Neural crest cell (in vitro differentiated cells): Measurements from ENCODE around the gene CCDC69. TPM values are rescaled to one million over a fixed set of nuclear protein-coding genes. Genes with fewer than 3 reads are reported as not detected.
"Not testable (repeated sequence)": the region's sequence is repeated elsewhere in the genome, so short reads cannot be mapped to it uniquely, and the experiment has no call there.

Experiments used
- DNase-seq: peaks from one replicate; pipeline ENCODE4 v3.0.0; 2021; ENCODE audit warnings: low read depth, mixed read lengths, low spot score
- H3K27ac Mint-ChIP-seq: one replicate; pipeline ENCODE4 v1.8.0; 2021; ENCODE audit warnings: mild to moderate bottlenecking, mixed read lengths; ENCODE audit not compliant: unreplicated experiment
- H3K27me3 Mint-ChIP-seq: 2 replicates; pipeline ENCODE4 v1.8.0; 2021; ENCODE audit warnings: low read depth, mild to moderate bottlenecking, mixed read lengths
- H3K36me3 Mint-ChIP-seq: 2 replicates; pipeline ENCODE4 v1.8.0; 2021; ENCODE audit warnings: low read depth, mild to moderate bottlenecking, mixed read lengths
- H3K4me1 Mint-ChIP-seq: 2 replicates; pipeline ENCODE4 v1.8.0; 2021; ENCODE audit warnings: mixed read lengths
- H3K4me3 Mint-ChIP-seq: one replicate; pipeline ENCODE4 v1.8.0; 2021; ENCODE audit warnings: mild to moderate bottlenecking, mixed read lengths
- H3K9me3 Mint-ChIP-seq: 2 replicates; pipeline ENCODE4 v1.8.0; 2021; ENCODE audit warnings: mixed read lengths
- total RNA-seq: library from RNA; stranded (reverse); gene quantifications from 2 replicates; pipeline ENCODE4 v1.2.1, GENCODE V29; 2021
- TF ChIP-seq, protein P1 (sequence below): fragments of 200-600 bp; sonication (generic); conservative IDR thresholded peaks from 2 replicates; pipeline ENCODE4 v1.5.0; 2021; ENCODE audit warnings: antibody characterized with exemption, mild to moderate bottlenecking

The CCDC69 gene
- total RNA-seq, 1 donor from 2014 or later = 1.7 TPM

GRCh38 chr5:151178372-151178771, 45.5 kb downstream of the CCDC69 start:
- Mint-ChIP-seq H3K27ac (no peak overlapping the region), H3K4me1 (peaks cover 5% of the 10 kb centered on the region), H3K36me3 (no peaks in the 10 kb centered on the region), H3K27me3 (peaks cover 3% of the 10 kb centered on the region), H3K4me3 (no peak overlapping the region), H3K9me3 (peaks cover 3% of the 10 kb centered on the region)
- TF ChIP-seq, protein P1, sequence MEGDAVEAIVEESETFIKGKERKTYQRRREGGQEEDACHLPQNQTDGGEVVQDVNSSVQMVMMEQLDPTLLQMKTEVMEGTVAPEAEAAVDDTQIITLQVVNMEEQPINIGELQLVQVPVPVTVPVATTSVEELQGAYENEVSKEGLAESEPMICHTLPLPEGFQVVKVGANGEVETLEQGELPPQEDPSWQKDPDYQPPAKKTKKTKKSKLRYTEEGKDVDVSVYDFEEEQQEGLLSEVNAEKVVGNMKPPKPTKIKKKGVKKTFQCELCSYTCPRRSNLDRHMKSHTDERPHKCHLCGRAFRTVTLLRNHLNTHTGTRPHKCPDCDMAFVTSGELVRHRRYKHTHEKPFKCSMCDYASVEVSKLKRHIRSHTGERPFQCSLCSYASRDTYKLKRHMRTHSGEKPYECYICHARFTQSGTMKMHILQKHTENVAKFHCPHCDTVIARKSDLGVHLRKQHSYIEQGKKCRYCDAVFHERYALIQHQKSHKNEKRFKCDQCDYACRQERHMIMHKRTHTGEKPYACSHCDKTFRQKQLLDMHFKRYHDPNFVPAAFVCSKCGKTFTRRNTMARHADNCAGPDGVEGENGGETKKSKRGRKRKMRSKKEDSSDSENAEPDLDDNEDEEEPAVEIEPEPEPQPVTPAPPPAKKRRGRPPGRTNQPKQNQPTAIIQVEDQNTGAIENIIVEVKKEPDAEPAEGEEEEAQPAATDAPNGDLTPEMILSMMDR = no peak
- no peak for DNase-seq

DNA sequence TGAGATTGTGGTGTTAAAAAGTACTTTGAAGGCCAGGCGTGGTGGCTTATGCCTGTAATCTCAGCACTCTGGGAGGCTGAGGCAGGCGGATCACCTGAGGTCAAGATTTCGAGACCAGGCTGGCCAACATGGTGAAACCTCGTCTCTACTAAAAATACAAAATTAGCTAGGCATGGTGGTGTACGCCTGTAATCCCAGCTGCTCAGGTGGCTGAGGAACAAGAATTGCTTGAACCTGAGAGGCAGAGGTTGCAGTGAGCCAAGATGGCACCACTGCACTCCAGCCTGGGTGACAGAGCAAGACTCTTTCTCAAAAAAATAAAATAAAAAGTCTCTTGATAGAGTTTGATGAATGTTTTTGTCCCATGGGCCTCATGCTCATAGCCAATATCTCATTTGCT, 47.6 kb downstream of the CCDC69 start:
- H3K27ac Mint-ChIP-seq, DNase-seq, H3K27me3 Mint-ChIP-seq, H3K4me1 Mint-ChIP-seq, H3K9me3 Mint-ChIP-seq, H3K4me3 Mint-ChIP-seq, H3K36me3 Mint-ChIP-seq: not testable (repeated sequence)

GRCh38 chr5:151174612-151175101, 49.2 kb downstream of the CCDC69 start:
- no peak overlapping the region for H3K4me3 Mint-ChIP-seq
- no peak overlapping the region for H3K27ac Mint-ChIP-seq
- H3K27me3 Mint-ChIP-seq = peaks cover 3% of the 10 kb centered on the region
- H3K4me1 Mint-ChIP-seq = no peaks in the 10 kb centered on the region
- H3K9me3 Mint-ChIP-seq = peaks cover 3% of the 10 kb centered on the region
- DNase-seq = no peak
- H3K36me3 Mint-ChIP-seq = no peaks in the 10 kb centered on the region
- TF ChIP-seq, protein P1 = no peak

DNA sequence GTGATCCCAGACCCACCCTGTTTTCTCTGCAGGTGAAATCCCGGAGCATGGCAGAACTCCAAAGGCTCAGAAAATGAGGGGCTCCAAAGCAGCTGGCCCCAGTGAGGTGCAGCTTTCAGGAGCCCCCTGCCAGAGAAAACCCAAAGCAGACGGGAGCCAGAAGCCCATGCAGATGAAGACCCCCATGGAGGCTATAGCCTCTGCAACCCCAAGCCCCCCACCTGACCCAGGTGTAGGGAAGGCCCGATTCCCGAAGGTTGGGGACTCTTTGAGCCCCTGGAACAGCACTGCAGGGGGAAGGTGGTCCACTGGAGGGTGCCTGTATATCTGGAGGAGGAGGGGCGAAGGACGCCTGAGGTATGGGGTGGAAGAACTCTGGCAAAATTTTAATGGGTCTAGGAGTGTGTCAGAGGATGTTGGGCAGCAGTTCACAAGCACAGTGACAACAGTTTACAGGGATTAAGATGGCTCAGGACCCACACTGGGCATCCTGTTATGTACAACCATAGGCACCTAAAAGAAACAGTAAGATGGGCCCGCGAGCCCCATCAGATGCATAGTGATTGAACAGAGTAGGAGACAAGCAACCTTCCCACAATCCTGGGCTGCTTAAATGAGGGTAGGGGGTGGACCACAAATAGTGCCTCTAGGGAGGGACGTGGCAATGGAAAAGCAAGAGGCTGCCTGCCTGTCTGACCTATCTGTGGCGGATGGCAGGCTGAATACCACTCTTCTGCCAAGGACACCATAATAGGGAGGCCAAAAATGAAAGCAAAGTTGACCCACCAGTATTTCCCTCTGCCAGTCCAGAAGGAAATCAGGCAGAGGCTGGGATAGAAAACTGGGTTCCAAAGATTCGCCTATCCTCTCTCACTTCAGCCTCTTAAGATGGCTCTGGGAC, 49.9 kb downstream of the CCDC69 start:
- TF ChIP-seq, protein P1 = no peak
- no peak overlapping the region for H3K4me3 Mint-ChIP-seq
- no peaks in the 10 kb centered on the region for H3K36me3 Mint-ChIP-seq
- H3K27ac Mint-ChIP-seq = no peak overlapping the region
- peaks cover 3% of the 10 kb centered on the region for H3K27me3 Mint-ChIP-seq
- no peaks in the 10 kb centered on the region for H3K4me1 Mint-ChIP-seq
- peaks cover 3% of the 10 kb centered on the region for H3K9me3 Mint-ChIP-seq
- DNase-seq = no peak

- Mint-ChIP-seq H3K9me3 (no peaks in the 10 kb centered on the region), H3K27me3 (no peaks in the 10 kb centered on the region), H3K27ac (no peak overlapping the region), H3K4me3 (no peak overlapping the region), H3K4me1 (no peaks in the 10 kb centered on the region), H3K36me3 (no peaks in the 10 kb centered on the region)
- TF ChIP-seq, protein P1 = no peak
- no peak for DNase-seq
These were observed 52.4 kb downstream of the CCDC69 start for GRCh38 chr5:151171529-151171928.

GRCh38 chr5:151168602-151169344, 55.1 kb downstream of the CCDC69 start:
- Mint-ChIP-seq H3K27me3 (no peaks in the 10 kb centered on the region), H3K9me3 (no peaks in the 10 kb centered on the region), H3K4me3 (no peak overlapping the region), H3K4me1 (peaks cover 7% of the 10 kb centered on the region), H3K36me3 (no peaks in the 10 kb centered on the region), H3K27ac (no peak overlapping the region)
- TF ChIP-seq, protein P1 = no peak
- no peak for DNase-seq
